IPS-18a (cell line): Measurements from ENCODE around the gene TSSK3.

ENCODE experiments used
- H3K27ac ChIP-seq: one replicate; pipeline ENCODE4 v1.5.1; 2013; ENCODE audit warnings: low read length
- H3K27me3 ChIP-seq: one replicate; pipeline ENCODE4 v1.6.1; 2013; ENCODE audit warnings: mild to moderate bottlenecking, low read length; ENCODE audit not compliant: control insufficient read depth, insufficient read depth
- H3K36me3 ChIP-seq: one replicate; pipeline ENCODE4 v1.6.1; 2013; ENCODE audit warnings: low read depth, low read length; ENCODE audit not compliant: control insufficient read depth
- H3K4me1 ChIP-seq: one replicate; pipeline ENCODE4 v1.6.1; 2013; ENCODE audit warnings: low read depth, low read length; ENCODE audit not compliant: control insufficient read depth
- H3K4me3 ChIP-seq: one replicate; pipeline ENCODE4 v1.5.1; 2013; ENCODE audit warnings: low read length
- H3K9ac ChIP-seq: one replicate; pipeline ENCODE4 v1.6.1; 2013; ENCODE audit warnings: mild to moderate bottlenecking, low read length, moderate library complexity
- H3K9me3 ChIP-seq: one replicate; pipeline ENCODE4 v1.6.1; 2013; ENCODE audit warnings: low read depth, low read length; ENCODE audit not compliant: control insufficient read depth

Gene TSSK3

GRCh38 chr1:32372149-32372756 lies 9.9 kb downstream of the TSSK3 start:
- no peaks in the 10 kb centered on the region for H3K4me1 ChIP-seq
- H3K36me3 ChIP-seq: peaks cover 64% of the 10 kb centered on the region
- H3K27ac ChIP-seq: no peak overlapping the region
- H3K27me3 ChIP-seq: no peaks in the 10 kb centered on the region
- H3K4me3 ChIP-seq: no peak overlapping the region
- H3K9me3 ChIP-seq: no peaks in the 10 kb centered on the region
- no peak overlapping the region for H3K9ac ChIP-seq

DNA sequence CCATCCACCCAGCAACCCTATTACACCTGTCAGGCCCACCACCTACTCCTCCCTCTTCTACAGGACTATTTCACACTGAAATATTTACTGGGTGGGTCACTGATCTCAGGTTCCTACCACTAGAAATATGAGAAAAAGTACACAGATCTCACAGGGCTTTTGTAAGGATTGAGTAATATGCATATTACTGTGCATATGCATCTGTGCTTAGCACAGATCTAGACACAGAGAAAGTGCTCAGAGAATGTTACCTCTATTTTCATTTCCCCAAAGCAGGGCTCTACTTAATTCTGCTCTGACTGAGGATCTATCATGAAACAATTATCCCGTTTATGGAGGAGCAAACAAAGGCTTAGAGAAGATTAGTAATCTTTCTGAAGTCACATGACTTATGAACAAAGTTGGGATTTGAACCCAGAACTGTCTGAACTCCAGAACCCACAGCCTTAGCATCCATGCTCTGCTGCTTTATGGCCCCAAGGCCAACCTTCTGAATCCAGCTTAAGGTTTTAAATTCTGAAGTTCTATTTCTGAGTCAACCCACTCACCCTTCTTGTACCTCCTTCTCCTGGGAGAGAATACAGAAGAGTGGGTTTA lies 11.8 kb downstream of the TSSK3 start:
- Histone ChIP-seq H3K9me3 (no peaks in the 10 kb centered on the region), H3K36me3 (peaks cover 67% of the 10 kb centered on the region), H3K27me3 (no peaks in the 10 kb centered on the region), H3K4me1 (no peaks in the 10 kb centered on the region), H3K9ac (no peak overlapping the region), H3K27ac (no peak overlapping the region), H3K4me3 (no peak overlapping the region)

DNA sequence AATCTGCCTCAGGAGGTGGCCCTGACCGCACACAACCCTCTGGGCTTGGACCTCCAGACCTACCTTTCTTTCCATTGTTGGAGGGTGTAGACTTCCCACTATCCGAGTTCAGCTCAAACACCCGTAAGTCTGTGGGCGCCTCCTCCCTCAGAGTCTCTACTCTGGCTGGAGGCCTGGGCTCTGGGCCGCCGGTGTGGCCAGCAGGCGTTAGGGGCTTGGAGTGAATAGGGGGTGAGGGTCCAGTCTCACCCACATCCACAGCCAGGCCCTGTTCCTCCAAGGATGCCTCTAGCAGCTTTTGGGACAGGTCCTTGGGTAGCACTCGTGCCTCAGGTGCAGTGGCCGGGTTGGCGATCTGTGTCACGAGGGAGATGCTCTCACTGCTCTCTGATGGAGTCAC lies 13.9 kb downstream of the TSSK3 start:
- Histone ChIP-seq H3K9ac (no peak overlapping the region), H3K9me3 (no peaks in the 10 kb centered on the region), H3K4me1 (no peaks in the 10 kb centered on the region), H3K36me3 (peaks cover 84% of the 10 kb centered on the region), H3K27me3 (no peaks in the 10 kb centered on the region), H3K27ac (no peak overlapping the region), H3K4me3 (no peak overlapping the region)

DNA sequence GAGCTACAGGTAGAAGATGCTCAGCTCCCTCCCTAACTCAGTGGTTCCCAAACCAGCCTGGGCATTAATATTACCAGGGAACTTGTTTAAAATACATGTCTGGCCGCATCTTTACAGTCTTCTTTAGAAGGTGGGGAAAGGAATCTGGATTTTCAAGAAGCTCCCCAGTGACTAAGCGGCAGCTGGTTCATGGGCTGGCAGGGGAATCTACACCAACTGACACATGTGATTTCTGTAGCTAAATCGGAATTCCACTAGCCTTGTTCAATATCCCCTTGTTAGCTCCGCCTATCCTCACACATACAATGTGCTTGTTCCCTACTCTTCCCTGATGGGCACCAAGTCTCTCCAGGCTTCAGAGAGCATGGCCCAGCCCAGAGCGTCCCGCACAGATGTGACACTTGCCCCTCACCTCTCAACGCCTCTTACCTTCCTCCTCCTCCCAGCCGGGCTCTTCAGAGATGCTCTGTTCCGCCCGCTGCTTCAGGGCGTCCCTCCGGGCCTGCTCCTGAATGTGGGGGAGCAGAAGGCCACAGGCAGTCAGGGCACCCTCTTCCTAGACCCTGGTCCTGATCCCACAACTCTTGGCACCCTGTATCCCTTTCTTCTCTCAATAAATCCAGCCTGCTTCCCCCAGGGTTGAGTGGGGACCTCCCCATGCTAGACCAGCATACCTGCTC lies 15.3 kb downstream of the TSSK3 start:
- H3K27me3 ChIP-seq: no peaks in the 10 kb centered on the region

DNA sequence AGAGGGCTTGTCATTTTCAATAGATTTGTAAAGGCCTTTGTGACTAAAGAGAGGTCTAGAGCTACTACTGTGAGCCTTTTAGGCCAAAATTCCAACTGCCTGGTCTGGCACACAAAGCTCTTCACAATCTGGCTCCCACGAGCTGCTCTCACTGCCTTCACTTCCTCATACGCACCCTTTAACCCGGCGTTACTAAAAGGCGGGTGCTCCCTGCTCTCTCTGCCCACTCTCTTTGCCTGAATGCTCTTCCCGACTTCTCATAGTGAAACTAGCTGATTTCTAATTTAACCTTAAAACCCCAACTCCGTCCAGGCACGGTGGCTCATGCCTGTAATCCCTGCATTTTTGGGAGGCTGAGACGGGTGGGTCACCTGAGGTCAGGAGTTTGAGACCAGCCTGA lies 17.7 kb downstream of the TSSK3 start:
- H3K9me3 ChIP-seq: no peaks in the 10 kb centered on the region
- no peaks in the 10 kb centered on the region for H3K27me3 ChIP-seq
- H3K9ac ChIP-seq: no peak overlapping the region
- H3K4me1 ChIP-seq: no peaks in the 10 kb centered on the region
- H3K36me3 ChIP-seq: peaks cover 83% of the 10 kb centered on the region
- H3K4me3 ChIP-seq: no peak overlapping the region
- H3K27ac ChIP-seq: no peak overlapping the region

More for the DNA sequence above, 15.3 kb downstream of the TSSK3 start:
- Histone ChIP-seq H3K4me3 (no peak overlapping the region), H3K9me3 (no peaks in the 10 kb centered on the region), H3K36me3 (peaks cover 84% of the 10 kb centered on the region), H3K4me1 (no peaks in the 10 kb centered on the region), H3K27ac (no peak overlapping the region), H3K9ac (no peak overlapping the region)

DNA sequence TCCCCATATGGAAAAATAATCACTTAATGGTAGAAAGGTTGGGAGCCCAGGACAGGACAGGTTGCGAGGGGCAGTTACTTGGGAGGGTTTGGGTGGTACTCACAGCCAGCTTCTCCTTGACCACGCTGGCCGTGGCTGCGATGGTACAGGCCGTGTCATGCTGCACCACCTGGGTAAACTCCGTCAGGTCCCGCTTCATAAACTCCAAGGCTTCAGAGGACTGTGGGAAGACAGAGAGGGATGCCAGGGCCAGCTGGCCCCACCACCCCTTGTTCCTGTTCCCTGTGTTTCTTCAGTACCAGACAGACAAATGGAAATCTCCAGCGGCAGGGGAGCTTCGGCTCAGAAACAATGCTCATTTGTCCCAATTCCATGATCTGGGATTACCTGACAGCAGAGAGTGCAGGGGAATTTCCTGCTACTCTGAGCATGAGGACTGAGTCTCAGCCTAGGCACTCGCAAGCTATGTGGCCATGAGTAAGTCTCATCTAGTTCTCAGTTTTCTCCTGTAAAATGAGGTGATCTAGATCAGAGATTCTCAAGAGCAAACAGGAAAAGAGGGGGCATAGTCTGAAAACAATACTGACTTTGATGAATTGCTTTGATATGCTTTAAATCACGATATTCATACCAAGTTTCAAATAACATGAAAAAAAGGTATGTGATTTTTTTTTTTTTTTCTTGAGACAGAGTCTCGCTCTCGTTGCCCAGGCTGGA lies 24.5 kb downstream of the TSSK3 start:
- H3K9ac ChIP-seq: no peak overlapping the region
- no peaks in the 10 kb centered on the region for H3K4me1 ChIP-seq
- H3K36me3 ChIP-seq: peaks cover 55% of the 10 kb centered on the region
- no peak overlapping the region for H3K27ac ChIP-seq
- no peak overlapping the region for H3K4me3 ChIP-seq
- H3K27me3 ChIP-seq: no peaks in the 10 kb centered on the region
- no peaks in the 10 kb centered on the region for H3K9me3 ChIP-seq

DNA sequence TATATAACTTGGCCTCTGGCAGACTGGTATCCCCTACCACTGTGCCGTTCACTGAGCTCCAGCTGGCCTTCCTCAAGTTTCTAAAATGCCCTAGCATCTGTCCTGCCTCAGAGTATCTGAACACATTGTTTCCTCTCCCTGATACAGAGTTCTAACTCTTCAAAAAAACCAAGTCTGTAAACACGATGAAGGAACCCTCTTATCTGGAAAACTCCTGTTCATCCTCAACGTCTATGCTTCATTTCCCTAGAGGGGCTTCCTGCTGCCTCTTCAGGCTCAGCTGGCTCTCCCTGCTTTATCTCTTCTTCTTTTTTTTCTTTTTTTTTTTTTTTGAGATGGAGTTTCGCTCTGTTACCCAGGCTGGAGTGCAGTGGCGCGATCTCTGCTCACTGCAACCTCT lies 26.3 kb downstream of the TSSK3 start:
- H3K4me3 ChIP-seq: no peak overlapping the region
- no peaks in the 10 kb centered on the region for H3K9me3 ChIP-seq
- no peaks in the 10 kb centered on the region for H3K27me3 ChIP-seq
- H3K4me1 ChIP-seq: peaks cover 7% of the 10 kb centered on the region
- no peak overlapping the region for H3K9ac ChIP-seq
- no peak overlapping the region for H3K27ac ChIP-seq
- H3K36me3 ChIP-seq: peaks cover 40% of the 10 kb centered on the region

- Histone ChIP-seq H3K36me3 (peaks cover 26% of the 10 kb centered on the region), H3K9ac (no peak overlapping the region), H3K27me3 (no peaks in the 10 kb centered on the region), H3K4me3 (no peak overlapping the region), H3K27ac (no peak overlapping the region), H3K9me3 (no peaks in the 10 kb centered on the region), H3K4me1 (peaks cover 8% of the 10 kb centered on the region)
These were observed 28.8 kb downstream of the TSSK3 start for GRCh38 chr1:32390904-32391870.

DNA sequence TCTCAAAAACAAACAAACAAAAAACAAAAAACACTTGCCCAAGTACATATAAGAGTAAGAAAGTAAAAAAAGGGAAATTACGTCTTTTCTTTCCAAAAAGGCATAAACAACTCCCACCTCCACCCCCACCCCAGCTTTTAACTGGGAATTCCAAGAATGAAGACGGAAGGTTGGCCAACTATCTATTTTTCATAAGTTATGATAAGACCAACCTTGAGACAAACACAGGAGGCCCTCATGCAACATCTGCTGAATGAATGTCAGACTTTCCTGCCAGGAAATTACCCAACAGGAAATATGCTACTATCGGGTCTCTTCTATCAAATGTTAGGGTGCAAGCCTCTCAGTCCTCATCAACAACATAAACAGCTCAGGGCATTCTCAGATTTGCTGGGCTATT lies 30.0 kb downstream of the TSSK3 start:
- Histone ChIP-seq H3K4me3 (no peak overlapping the region), H3K27me3 (no peaks in the 10 kb centered on the region), H3K9me3 (no peaks in the 10 kb centered on the region), H3K4me1 (peaks cover 8% of the 10 kb centered on the region), H3K9ac (no peak overlapping the region), H3K27ac (no peak overlapping the region), H3K36me3 (peaks cover 18% of the 10 kb centered on the region)

DNA sequence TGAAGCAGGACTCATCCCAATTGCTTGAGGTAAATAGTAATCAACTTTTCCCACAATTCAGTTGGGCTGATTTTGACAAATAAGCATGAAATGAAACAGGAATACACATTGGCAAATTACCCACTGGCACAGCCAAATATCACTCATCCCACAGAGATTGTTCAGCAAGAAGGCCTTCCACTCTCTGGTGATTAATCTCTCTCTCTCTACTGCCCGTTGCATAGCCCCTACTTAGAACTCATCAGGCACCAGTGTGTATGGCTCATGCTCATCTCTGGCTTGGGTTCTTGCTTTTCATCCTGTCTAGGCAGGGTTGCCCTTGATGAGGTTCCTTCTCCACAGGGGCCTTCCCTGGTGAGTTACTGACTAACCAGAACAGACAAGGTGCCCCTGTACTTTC lies 30.8 kb downstream of the TSSK3 start:
- Histone ChIP-seq H3K27ac (no peak overlapping the region), H3K9me3 (no peaks in the 10 kb centered on the region), H3K9ac (peak overlapping the region; percentile 84), H3K4me3 (peak overlapping the region; percentile 88), H3K4me1 (peaks cover 8% of the 10 kb centered on the region), H3K36me3 (peaks cover 18% of the 10 kb centered on the region), H3K27me3 (no peaks in the 10 kb centered on the region)

DNA sequence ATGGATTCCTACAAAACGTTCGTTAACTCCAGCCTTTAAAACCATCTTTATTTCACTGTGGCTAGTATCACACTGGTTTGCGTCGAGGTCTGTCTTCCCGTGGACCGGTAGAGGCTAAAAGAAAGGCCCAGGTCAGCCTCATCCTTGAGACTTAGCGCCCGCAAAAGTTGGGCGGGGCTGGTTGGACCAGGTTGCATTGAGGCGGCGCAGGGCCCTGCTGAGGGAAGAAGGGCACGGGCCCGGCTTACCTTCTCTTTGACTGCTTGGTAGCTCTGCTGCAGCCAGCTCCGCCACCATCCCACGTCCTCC lies 31.4 kb downstream of the TSSK3 start:
- H3K9me3 ChIP-seq: no peaks in the 10 kb centered on the region
- peak overlapping the region; percentile 88 for H3K4me3 ChIP-seq
- peak overlapping the region; percentile 78 for H3K27ac ChIP-seq
- H3K9ac ChIP-seq: peak overlapping the region; percentile 84
- peaks cover 8% of the 10 kb centered on the region for H3K4me1 ChIP-seq
- no peaks in the 10 kb centered on the region for H3K27me3 ChIP-seq
- peaks cover 14% of the 10 kb centered on the region for H3K36me3 ChIP-seq
